ENCODE data around the gene CCDC152.

DNA sequence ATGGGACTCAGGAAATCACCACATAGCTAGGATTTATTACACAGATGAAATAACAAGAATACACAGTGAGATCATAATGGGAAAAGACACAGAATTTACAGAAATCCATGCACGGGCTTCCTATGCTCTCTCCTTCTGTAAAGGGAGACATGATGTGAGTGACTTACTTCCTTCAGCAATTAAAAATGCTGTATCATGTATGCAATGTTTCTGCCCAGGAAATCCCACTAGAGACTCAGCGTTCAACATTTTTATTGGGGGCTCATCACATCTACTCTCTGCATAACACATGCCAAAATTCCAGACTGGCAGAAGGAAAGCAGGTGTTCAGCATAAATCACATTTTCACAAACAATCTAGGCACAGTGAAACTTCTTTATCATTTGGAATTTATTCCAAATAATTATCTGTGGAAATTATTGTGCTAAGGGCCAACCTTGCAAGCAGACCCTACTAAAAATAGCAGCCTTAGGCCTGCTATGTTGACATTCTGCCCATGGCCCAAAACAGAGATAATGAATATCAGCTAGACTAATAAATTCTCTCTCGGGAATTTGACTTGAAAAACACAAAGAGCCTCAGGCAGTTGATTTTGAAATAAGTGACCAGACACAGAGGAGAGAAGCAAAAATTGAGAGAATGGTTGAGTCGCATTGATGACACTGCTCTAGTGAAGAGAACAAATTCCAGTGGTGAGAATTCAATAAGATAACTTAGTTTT is 86.5 kb downstream of the CCDC152 start:
- TF ChIP-seq, protein P1, sequence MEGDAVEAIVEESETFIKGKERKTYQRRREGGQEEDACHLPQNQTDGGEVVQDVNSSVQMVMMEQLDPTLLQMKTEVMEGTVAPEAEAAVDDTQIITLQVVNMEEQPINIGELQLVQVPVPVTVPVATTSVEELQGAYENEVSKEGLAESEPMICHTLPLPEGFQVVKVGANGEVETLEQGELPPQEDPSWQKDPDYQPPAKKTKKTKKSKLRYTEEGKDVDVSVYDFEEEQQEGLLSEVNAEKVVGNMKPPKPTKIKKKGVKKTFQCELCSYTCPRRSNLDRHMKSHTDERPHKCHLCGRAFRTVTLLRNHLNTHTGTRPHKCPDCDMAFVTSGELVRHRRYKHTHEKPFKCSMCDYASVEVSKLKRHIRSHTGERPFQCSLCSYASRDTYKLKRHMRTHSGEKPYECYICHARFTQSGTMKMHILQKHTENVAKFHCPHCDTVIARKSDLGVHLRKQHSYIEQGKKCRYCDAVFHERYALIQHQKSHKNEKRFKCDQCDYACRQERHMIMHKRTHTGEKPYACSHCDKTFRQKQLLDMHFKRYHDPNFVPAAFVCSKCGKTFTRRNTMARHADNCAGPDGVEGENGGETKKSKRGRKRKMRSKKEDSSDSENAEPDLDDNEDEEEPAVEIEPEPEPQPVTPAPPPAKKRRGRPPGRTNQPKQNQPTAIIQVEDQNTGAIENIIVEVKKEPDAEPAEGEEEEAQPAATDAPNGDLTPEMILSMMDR (conservative IDR thresholded peaks at IDR 0.05; ENCODE audit: low read depth, low read length): no peak
- no peak for TF ChIP-seq EZH2 (IDR thresholded peaks at IDR 0.05; ENCODE audit: borderline replicate concordance, low read depth, low read length, poor library complexity, severe bottlenecking)

All from A673 (cell line).